Neural progenitor cell (in vitro differentiated cells): Measurements from ENCODE around the gene DGKD. TPM values are rescaled to one million over a fixed set of nuclear protein-coding genes. Genes with fewer than 3 reads are reported as not detected.
A peak's percentile ranks its signal among the peaks of the same experiment; 100 is the strongest.

Experiments used
- DNase-seq: peaks from one replicate; pipeline ENCODE4 v3.0.0-alpha.2; 2016; ENCODE audit warnings: low spot score
- H2AFZ ChIP-seq: fragments of 200-600 bp; sonication (generic); replicated peaks from 2 replicates; pipeline ENCODE4 v1.6.1; 2016; ENCODE audit warnings: antibody characterized with exemption
- H3F3A ChIP-seq: fragments of 200-600 bp; sonication (generic); 2 replicates; pipeline ENCODE4 v1.6.1; 2016; ENCODE audit warnings: antibody characterized with exemption, low read depth
- H3K27ac ChIP-seq: fragments of 200-600 bp; sonication (generic); 2 replicates; pipeline ENCODE4 v1.5.1; 2016; ENCODE audit warnings: mild to moderate bottlenecking
- H3K27me3 ChIP-seq: fragments of 200-600 bp; sonication (generic); 2 replicates; pipeline ENCODE4 v1.6.1; 2016; ENCODE audit warnings: mild to moderate bottlenecking, moderate library complexity
- H3K36me3 ChIP-seq: fragments of 200-600 bp; sonication (generic); 2 replicates; pipeline ENCODE4 v1.5.1; 2016
- H3K4me1 ChIP-seq: fragments of 200-600 bp; sonication (generic); 2 replicates; pipeline ENCODE4 v1.6.1; 2016; ENCODE audit warnings: mixed run types
- H3K4me2 ChIP-seq: fragments of 200-600 bp; sonication (generic); 2 replicates; pipeline ENCODE4 v1.6.1; 2016
- H3K4me3 ChIP-seq: fragments of 200-600 bp; sonication (generic); 2 replicates; pipeline ENCODE4 v1.5.1; 2016
- H3K79me2 ChIP-seq: fragments of 200-600 bp; sonication (generic); 2 replicates; pipeline ENCODE4 v1.6.1; 2016; ENCODE audit warnings: low read depth
- H3K9ac ChIP-seq: fragments of 200-600 bp; sonication (generic); 2 replicates; pipeline ENCODE4 v1.6.1; 2016
- H3K9me3 ChIP-seq: fragments of 200-600 bp; sonication (generic); 2 replicates; pipeline ENCODE4 v1.5.1; 2016; ENCODE audit warnings: low read depth
- H4K20me1 ChIP-seq: fragments of 200-600 bp; sonication (generic); 2 replicates; pipeline ENCODE4 v1.6.1; 2016; ENCODE audit warnings: low read depth
- H3K27ac Mint-ChIP-seq: 3 replicates; pipeline ENCODE4 v1.8.0; 2021; ENCODE audit warnings: mixed read lengths
- H3K27me3 Mint-ChIP-seq: 2 replicates; pipeline ENCODE4 v1.8.0; 2022; ENCODE audit warnings: low read depth, mild to moderate bottlenecking, inconsistent platforms, moderate library complexity, mixed read lengths; ENCODE audit not compliant: insufficient read depth
- H3K36me3 Mint-ChIP-seq: 3 replicates; pipeline ENCODE4 v1.8.0; 2021; ENCODE audit warnings: mixed read lengths
- H3K4me1 Mint-ChIP-seq: 3 replicates; pipeline ENCODE4 v1.8.0; 2021; ENCODE audit warnings: mixed read lengths
- H3K4me3 Mint-ChIP-seq: 3 replicates; pipeline ENCODE4 v1.8.0; 2021; ENCODE audit warnings: mild to moderate bottlenecking, moderate library complexity, mixed read lengths
- H3K9me3 Mint-ChIP-seq: 3 replicates; pipeline ENCODE4 v1.8.0; 2020; ENCODE audit warnings: mixed read lengths
- CTCF ChIP-seq: fragments of 200-600 bp; sonication (generic); IDR thresholded peaks from 2 replicates; pipeline ENCODE4 v1.5.1; 2017; ENCODE audit warnings: antibody characterized with exemption, mild to moderate bottlenecking
- EZH2 ChIP-seq: fragments of 200-600 bp; sonication (generic); IDR thresholded peaks from 2 replicates; pipeline ENCODE4 v1.6.1; 2017; ENCODE audit warnings: antibody characterized with exemption, mild to moderate bottlenecking, moderate library complexity
- EZH2phosphoT487 ChIP-seq: fragments of 200-600 bp; sonication (generic); IDR thresholded peaks from 2 replicates; pipeline ENCODE4 v1.6.1; 2017; ENCODE audit warnings: antibody characterized with exemption
- total RNA-seq: library from RNA; depleted of rRNA; stranded (reverse); fragments of >200 nt; gene quantifications from 2 replicates; pipeline ENCODE4 v1.2.3, GENCODE V29; 2015; ENCODE audit warnings: low replicate concordance

The DGKD gene
- total RNA-seq, 1 donor from 2014 or later, result 10.9 TPM

DNA sequence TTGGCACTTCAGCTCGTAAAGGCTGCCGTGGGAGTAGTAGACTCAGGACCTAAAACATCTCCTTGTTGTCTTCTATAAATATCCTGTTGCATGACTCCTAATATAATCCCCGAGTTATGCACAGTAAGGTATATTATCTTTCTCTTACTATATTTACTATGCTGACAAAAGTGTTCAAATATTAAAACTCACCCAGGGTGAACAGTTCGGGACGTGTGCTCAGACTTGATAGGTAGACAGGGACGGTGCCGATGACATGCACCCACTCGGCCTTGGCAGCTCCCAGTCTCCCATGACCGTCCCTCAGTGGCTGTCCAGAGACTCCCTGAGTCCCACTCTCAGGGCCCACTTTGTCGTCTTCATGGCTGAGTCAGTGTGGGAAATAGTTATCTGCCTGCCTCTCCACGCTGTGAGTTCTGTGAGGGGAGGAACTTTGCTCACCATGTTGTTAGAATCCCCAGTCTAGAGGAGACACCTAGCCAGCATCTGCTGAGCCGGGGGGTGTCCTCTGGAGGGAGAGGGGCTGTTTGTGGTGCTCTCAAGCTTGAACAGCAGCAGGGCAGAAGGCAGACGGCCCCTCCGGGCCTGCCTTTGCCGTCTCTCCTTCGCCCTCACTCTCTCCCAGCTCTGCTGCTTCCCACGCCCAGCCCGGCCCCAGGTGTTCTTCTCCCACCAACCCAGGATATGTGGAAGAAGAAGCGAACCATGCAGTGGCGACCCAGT lies 75.0 kb downstream of the DGKD start:
- Mint-ChIP-seq H3K27me3 (no peaks in the 10 kb centered on the region), H3K9me3 (peaks cover 2% of the 10 kb centered on the region), H3K4me1 (peaks cover 3% of the 10 kb centered on the region), H3K27ac (peak overlapping the region; percentile 90), H3K36me3 (peaks cover 9% of the 10 kb centered on the region), H3K4me3 (no peak overlapping the region)
- no peak overlapping the region for H3K4me2 ChIP-seq
- no peak for TF ChIP-seq CTCF
- DNase-seq, result no peak
- no peaks in the 10 kb centered on the region for H3K4me1 ChIP-seq
- H3K36me3 ChIP-seq, result no peaks in the 10 kb centered on the region
- no peaks in the 10 kb centered on the region for H3K27me3 ChIP-seq
- no peaks in the 10 kb centered on the region for H3K9me3 ChIP-seq
- H4K20me1 ChIP-seq, result no peaks in the 10 kb centered on the region
- H3K27ac ChIP-seq, result no peak overlapping the region
- H3F3A ChIP-seq, result no peaks in the 10 kb centered on the region
- no peak overlapping the region for H2AFZ ChIP-seq
- H3K79me2 ChIP-seq, result no peaks in the 10 kb centered on the region
- no peak overlapping the region for H3K9ac ChIP-seq
- no peak overlapping the region for H3K4me3 ChIP-seq

- Histone ChIP-seq H3K4me3 (no peak overlapping the region), H3K27me3 (no peaks in the 10 kb centered on the region), H3K79me2 (no peaks in the 10 kb centered on the region), H3K4me1 (no peaks in the 10 kb centered on the region), H4K20me1 (no peaks in the 10 kb centered on the region), H3K9me3 (no peaks in the 10 kb centered on the region), H3K4me2 (no peak overlapping the region), H2AFZ (no peak overlapping the region), H3K36me3 (no peaks in the 10 kb centered on the region), H3F3A (no peaks in the 10 kb centered on the region), H3K27ac (no peak overlapping the region), H3K9ac (no peak overlapping the region)
- Mint-ChIP-seq H3K4me3 (no peak overlapping the region), H3K9me3 (no peaks in the 10 kb centered on the region), H3K27ac (no peak overlapping the region), H3K36me3 (peaks cover 8% of the 10 kb centered on the region), H3K27me3 (no peaks in the 10 kb centered on the region), H3K4me1 (peaks cover 3% of the 10 kb centered on the region)
- TF ChIP-seq EZH2phosphoT487, result no peak
- no peak for DNase-seq
Observed at GRCh38 chr2:233430081-233430480, 75.8 kb downstream of the DGKD start.

DNA sequence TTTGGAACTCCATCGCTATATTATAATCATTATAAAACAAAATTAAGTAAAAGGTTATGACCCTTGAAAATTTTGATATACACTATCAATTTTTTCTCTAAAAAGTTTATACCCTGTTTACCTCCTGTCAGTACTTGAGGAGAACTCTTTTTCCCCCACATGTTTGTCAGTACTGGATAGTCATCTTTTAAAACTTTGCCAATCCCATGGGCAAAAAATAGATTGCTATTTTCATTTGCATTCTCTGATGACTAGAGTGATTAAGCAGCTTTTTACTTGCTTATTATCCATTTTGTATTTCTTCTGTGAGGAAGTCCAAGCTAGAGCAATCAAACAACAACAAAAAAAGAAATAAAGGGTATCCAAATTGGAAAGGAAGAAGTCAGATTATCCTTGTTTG lies 76.4 kb downstream of the DGKD start:
- H3K36me3 Mint-ChIP-seq, result peaks cover 6% of the 10 kb centered on the region
- no peak for TF ChIP-seq EZH2
- TF ChIP-seq CTCF, result no peak
- no peak for TF ChIP-seq EZH2phosphoT487
- Histone ChIP-seq H3K36me3 (no peaks in the 10 kb centered on the region), H3K4me1 (no peaks in the 10 kb centered on the region), H4K20me1 (no peaks in the 10 kb centered on the region), H3K27me3 (no peaks in the 10 kb centered on the region), H3K9me3 (no peaks in the 10 kb centered on the region), H2AFZ (no peak overlapping the region), H3K4me3 (no peak overlapping the region), H3K9ac (no peak overlapping the region), H3K27ac (no peak overlapping the region), H3F3A (no peaks in the 10 kb centered on the region), H3K4me2 (no peak overlapping the region), H3K79me2 (no peaks in the 10 kb centered on the region)
- no peak overlapping the region for H3K4me3 Mint-ChIP-seq
- no peaks in the 10 kb centered on the region for H3K27me3 Mint-ChIP-seq
- DNase-seq, result no peak
- H3K9me3 Mint-ChIP-seq, result no peaks in the 10 kb centered on the region
- H3K27ac Mint-ChIP-seq, result no peak overlapping the region
- peaks cover 3% of the 10 kb centered on the region for H3K4me1 Mint-ChIP-seq

DNA sequence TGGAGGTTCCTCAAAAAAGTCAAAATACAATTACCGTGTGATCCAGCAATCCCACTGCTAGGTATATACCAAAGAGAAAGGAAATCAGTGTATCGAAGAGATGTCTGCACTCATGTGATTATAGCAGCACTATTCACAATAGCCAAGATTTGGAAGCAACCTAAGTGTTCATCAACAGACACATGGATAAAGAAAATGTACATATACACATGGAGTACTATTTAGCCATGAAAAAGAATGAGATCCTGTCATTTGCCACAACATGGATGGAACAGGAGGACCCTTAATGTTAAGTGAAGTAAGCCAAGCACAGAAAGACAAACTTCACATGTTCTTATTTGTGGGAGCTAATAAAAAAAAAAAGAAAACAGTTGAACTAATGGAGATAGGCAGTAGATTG lies 78.7 kb downstream of the DGKD start:
- H3K27ac ChIP-seq, result no peak overlapping the region
- no peak overlapping the region for H3K27ac Mint-ChIP-seq
- H3K4me1 Mint-ChIP-seq, result no peaks in the 10 kb centered on the region

More for the DNA sequence above, 78.7 kb downstream of the DGKD start:
- no peaks in the 10 kb centered on the region for H3K9me3 Mint-ChIP-seq
- TF ChIP-seq CTCF (no peak), EZH2 (no peak), EZH2phosphoT487 (no peak)
- no peak for DNase-seq
- H3K27me3 ChIP-seq, result no peaks in the 10 kb centered on the region
- H3F3A ChIP-seq, result no peaks in the 10 kb centered on the region
- no peak overlapping the region for H3K4me2 ChIP-seq
- no peak overlapping the region for H2AFZ ChIP-seq
- H3K27me3 Mint-ChIP-seq, result no peaks in the 10 kb centered on the region
- H3K4me3 Mint-ChIP-seq, result no peak overlapping the region
- peaks cover 2% of the 10 kb centered on the region for H3K36me3 Mint-ChIP-seq
- H4K20me1 ChIP-seq, result no peaks in the 10 kb centered on the region
- H3K36me3 ChIP-seq, result no peaks in the 10 kb centered on the region
- H3K9me3 ChIP-seq, result no peaks in the 10 kb centered on the region
- no peak overlapping the region for H3K4me3 ChIP-seq
- no peaks in the 10 kb centered on the region for H3K4me1 ChIP-seq
- H3K79me2 ChIP-seq, result no peaks in the 10 kb centered on the region
- H3K9ac ChIP-seq, result no peak overlapping the region
